Activated CD8-positive, alpha-beta memory T cell treated with anti-CD3 and anti-CD28 coated beads, Interleukin-2, amount 10 ng/mL, durations not matched to agents 7 days and 5 days (primary cell): Measurements from ENCODE around the gene C10orf62. TPM values are rescaled to one million over a fixed set of nuclear protein-coding genes. Genes with fewer than 3 reads are reported as not detected.
A peak's percentile ranks its signal among the peaks of the same experiment; 100 is the strongest.
"Not testable (repeated sequence)": the region's sequence is repeated elsewhere in the genome, so short reads cannot be mapped to it uniquely, and the experiment has no call there.

Source experiments
- ATAC-seq: fragments of 150-1000 bp; cut with Tn5 transposase; one replicate; pipeline ENCODE4 v1.10.0; 2021; ENCODE audit warnings: moderate library complexity
- CTCF ChIA-PET: fragments of 350-600 bp; sonication (Branson Sonifier 250); formaldehyde crosslinking; loops from one replicate; lab custom pipeline; 2021; ENCODE audit warnings: antibody characterized with exemption; lab: Charles Lee
- DNase-seq: peaks from one replicate; pipeline ENCODE4 v3.0.0-alpha.2; 2020
- H3K27ac Mint-ChIP-seq: one replicate; pipeline ENCODE4 v1.8.0; 2021; ENCODE audit warnings: mild to moderate bottlenecking, mixed read lengths
- H3K27me3 Mint-ChIP-seq: one replicate; pipeline ENCODE4 v1.8.0; 2021; ENCODE audit warnings: mixed read lengths
- H3K36me3 Mint-ChIP-seq: one replicate; pipeline ENCODE4 v1.8.0; 2021; ENCODE audit warnings: mild to moderate bottlenecking, mixed read lengths
- H3K4me1 Mint-ChIP-seq: one replicate; pipeline ENCODE4 v1.8.0; 2021; ENCODE audit warnings: mixed read lengths
- H3K4me3 Mint-ChIP-seq: one replicate; pipeline ENCODE4 v1.8.0; 2021; ENCODE audit warnings: mild to moderate bottlenecking, moderate library complexity, mixed read lengths
- H3K9me3 Mint-ChIP-seq: one replicate; pipeline ENCODE4 v1.8.0; 2022; ENCODE audit warnings: low read depth, mixed read lengths
- total RNA-seq, 2 experiments: library from RNA; stranded (reverse); gene quantifications; one replicate each; pipeline ENCODE4 v1.2.3, GENCODE V29; 2021

C10orf62 gene
- total RNA-seq, 2 experiments from 2014 or later, result not detected

DNA sequence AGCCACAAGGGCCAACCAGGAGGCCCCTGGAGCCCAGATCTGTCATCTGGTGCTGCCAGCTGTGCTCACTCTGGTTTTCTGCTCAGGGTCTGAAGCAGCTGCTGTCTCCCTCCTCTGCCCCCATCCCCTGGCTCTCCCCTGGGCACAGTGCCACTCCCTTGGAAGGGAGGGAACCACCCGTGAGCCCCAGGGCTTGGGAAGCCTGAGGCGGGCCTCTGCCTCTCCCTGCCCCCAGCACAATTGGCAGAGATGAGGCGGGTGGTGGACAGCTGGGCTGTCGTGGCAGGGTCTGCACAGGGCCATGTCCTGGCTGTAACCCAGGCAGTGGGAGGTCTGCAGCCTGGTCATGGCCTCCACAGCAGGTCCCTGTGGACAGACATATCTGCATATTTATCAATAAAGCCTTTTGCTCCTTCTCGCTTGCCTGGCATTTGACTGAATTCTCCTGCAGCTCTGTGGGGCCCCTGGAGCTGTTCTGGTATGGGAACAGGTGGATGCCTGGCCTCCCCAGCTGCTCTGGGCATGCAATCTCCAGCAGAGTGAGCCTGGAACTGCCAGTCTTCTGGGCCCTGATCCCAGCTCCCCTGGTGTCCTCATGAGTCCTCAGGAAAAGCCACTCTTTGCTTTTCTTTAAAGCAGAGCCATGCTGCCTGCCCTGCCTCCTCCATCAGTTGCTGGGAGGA lies 18.6 kb upstream of the C10orf62 start:
- Mint-ChIP-seq H3K36me3 (no peaks in the 10 kb centered on the region), H3K9me3 (no peaks in the 10 kb centered on the region), H3K4me1 (peaks cover 8% of the 10 kb centered on the region)

DNA sequence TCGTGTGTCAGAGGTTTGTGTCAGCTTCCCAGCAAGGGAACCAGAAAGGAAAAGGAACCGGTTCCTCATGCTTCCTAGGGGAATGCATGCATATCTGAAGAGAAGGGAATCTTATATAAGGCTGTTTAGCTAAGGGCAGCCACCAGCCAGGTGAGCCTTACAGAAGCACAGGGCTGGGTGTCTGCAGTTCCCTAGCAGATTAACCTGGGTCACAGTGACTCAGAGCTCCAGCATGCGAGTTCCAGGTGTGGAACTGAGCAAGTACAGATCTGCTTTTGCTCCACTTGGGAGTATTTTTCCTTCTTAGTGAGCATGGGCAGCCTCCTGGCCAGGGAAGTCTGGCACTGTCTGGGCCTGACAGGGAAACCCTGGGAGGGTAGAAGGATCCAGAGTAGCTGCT lies 17.9 kb upstream of the C10orf62 start:
- H3K9me3 Mint-ChIP-seq, result no peaks in the 10 kb centered on the region
- CTCF ChIA-PET, result interaction anchor here (0.7 to 5.5 kb wide), 34 partner anchors 9 to 460 kb away, joined by 3 to 55 read pairs (median 6); partner anchors contain the start of genes AVPI1, C10orf62, PI4K2A and ZFYVE27

More for the DNA sequence above, 18.6 kb upstream of the C10orf62 start:
- Mint-ChIP-seq H3K27ac (no peak overlapping the region), H3K4me3 (no peak overlapping the region), H3K27me3 (no peaks in the 10 kb centered on the region)
- ATAC-seq (no peak), DNase-seq (no peak)
- CTCF ChIA-PET, result interaction anchor here (1.4 to 5.5 kb wide), 14 partner anchors 10 to 165 kb away, joined by 4 to 55 read pairs (median 10); partner anchors contain the start of genes PI4K2A and ZFYVE27

DNA sequence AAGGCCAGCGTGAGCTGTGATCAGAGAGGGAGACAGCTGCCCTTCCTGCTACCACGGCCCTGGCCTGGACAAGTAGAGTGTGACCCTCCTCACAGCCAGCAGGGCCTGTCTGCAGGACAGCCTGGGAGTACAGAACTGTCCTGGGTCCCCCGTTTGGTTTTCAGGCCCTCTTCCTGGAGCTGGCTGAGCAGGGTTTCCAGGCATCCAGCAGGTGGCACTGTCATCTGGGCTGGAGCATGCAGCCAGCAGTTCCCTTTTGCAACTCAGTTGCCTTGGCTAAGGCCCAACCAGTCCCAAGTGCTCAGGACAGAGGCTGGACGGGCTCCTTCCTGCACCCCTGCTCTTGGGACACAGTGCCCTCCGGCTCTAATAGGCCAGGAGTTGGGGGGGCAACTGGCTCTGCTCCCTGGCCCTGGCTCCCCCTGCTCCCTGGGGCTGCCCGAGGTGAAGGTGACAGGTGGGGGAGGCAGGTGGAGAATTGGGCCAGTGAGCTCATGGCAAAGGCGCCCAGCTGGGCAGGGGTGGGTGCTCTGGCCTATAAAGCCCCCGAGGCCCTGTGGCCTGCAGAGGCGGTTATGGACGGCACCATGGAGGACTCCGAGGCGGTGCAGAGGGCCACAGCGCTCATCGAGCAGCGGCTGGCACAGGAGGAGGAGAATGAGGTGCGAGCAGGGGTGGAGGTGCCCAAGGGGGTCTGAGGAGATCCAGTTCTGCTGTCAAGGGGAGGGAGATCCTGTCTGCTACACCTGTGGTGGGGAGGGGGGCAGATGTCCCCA lies 17.1 kb upstream of the C10orf62 start, which contains the start of gene ANKRD2:
ANKRD2 (plus strand) TSS at position 566 of the 776 bp plus-strand sequence; CDS start at position 576, 10 bp downstream.
- Mint-ChIP-seq H3K9me3 (no peaks in the 10 kb centered on the region), H3K27me3 (peaks cover 3% of the 10 kb centered on the region), H3K27ac (no peak within 1 kb of the TSS), H3K4me1 (peaks cover 2% of the 10 kb centered on the region), H3K36me3 (no peaks in the 10 kb centered on the region), H3K4me3 (no peak within 1 kb of the TSS)
- CTCF ChIA-PET, result interaction anchor here (0.6 to 5.5 kb wide), 36 partner anchors 9 to 461 kb away, joined by 3 to 55 read pairs (median 5); partner anchors contain the start of genes AVPI1, C10orf62, PI4K2A and ZFYVE27
- DNase-seq, result peak; percentile 80
- ATAC-seq, result peak; percentile 90

More for the DNA sequence above, 17.9 kb upstream of the C10orf62 start:
- no peak for ATAC-seq
- Mint-ChIP-seq H3K27me3 (no peaks in the 10 kb centered on the region), H3K27ac (no peak overlapping the region), H3K36me3 (no peaks in the 10 kb centered on the region), H3K4me3 (no peak overlapping the region), H3K4me1 (peaks cover 4% of the 10 kb centered on the region)
- no peak for DNase-seq

DNA sequence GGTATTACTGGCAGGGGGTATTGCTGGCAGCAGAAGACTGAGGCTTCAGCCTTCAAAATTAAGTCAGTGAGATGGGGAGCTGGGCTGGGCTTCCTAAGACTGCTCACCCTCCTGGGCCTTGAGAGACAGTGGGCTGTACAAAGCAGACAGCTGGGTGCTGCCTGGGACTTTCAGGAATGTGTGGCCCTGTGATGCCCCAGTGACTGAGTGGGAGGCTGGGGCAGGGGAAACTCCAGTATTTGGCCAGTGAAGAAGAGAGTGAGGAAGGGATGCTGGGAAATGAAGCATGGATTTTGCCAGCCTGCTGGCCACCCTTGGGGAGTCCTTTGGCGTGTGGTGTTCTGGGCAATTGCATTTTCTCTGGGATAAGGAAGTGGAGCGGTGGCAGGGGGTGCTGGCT lies 16.5 kb upstream of the C10orf62 start:
- H3K36me3 Mint-ChIP-seq, result no peaks in the 10 kb centered on the region
- peaks cover 2% of the 10 kb centered on the region for H3K4me1 Mint-ChIP-seq
- no peak for DNase-seq
- no peak for ATAC-seq
- H3K27ac Mint-ChIP-seq, result no peak overlapping the region
- peaks cover 8% of the 10 kb centered on the region for H3K27me3 Mint-ChIP-seq
- CTCF ChIA-PET, result interaction anchor here (0.6 to 5.5 kb wide), 17 partner anchors 8 to 160 kb away, joined by 3 to 55 read pairs (median 7); partner anchors contain the start of gene AVPI1
- H3K4me3 Mint-ChIP-seq, result no peak overlapping the region
- H3K9me3 Mint-ChIP-seq, result no peaks in the 10 kb centered on the region

DNA sequence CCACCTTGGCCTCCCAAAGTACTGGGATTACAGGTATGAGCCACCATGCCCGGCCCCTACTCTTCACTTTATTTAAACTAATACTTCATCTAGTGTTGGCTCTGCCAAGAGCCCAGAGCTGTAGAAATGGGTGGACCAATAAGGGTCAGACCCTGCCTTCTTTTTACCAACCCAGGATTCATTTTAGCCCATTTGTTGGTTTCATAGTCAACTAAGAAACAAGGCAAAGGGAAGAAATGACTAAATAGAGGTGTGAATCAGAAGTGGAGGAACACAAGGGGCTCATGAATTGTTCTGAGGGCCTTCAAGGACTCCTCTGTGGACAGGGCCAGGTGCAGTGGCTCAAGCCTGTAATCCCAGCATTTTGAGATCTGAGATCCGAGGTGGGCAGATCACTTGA lies 15.8 kb upstream of the C10orf62 start:
- CTCF ChIA-PET, result interaction anchor here (0.8 to 5.5 kb wide), 7 partner anchors 7 to 40 kb away, joined by 3 to 55 read pairs (median 4); no protein-coding TSS in a partner anchor
- H3K9me3 Mint-ChIP-seq, result no peaks in the 10 kb centered on the region
- H3K4me3 Mint-ChIP-seq, result no peak overlapping the region
- H3K4me1 Mint-ChIP-seq, result peaks cover 2% of the 10 kb centered on the region
- H3K27me3 Mint-ChIP-seq, result peaks cover 15% of the 10 kb centered on the region
- ATAC-seq (no peak), DNase-seq (no peak)
- H3K27ac Mint-ChIP-seq, result no peak overlapping the region
- H3K36me3 Mint-ChIP-seq, result no peaks in the 10 kb centered on the region

DNA sequence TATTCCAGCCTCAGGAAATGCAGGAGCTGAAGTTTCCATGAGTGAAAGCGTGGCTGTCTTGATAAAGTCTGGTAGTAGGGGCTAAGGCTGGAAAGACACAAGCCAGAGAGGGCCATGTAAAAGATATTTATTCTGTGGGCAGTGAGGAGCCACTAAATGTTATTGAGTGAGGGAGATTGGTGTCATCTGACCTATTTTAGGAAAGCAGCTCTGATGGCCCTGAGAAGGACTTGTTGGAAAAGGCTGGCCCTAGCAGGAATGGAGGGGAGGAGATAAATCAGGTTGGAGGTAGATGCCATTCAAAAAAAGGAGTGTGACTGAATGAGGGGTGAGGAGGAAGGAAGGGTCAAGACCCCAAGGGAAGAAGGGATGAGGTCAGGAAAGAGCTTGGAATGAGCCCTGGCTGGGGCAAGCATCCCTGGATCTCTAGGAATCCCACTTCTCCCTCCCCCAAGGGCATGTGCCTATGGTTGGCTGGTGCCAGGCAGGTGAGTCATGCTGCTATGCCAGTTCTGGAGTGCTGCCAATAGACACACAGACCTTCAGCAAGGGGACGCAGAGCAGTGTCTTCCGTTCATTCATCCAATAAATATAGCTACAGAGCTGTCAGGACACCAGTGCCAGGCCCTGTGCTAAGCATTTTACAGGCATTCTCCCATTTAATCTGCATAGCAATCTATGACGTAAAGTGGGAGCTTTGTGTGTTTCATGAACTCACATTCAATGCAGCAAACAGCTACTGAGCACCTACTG lies 15.0 kb upstream of the C10orf62 start:
- Mint-ChIP-seq H3K4me3 (no peak overlapping the region), H3K27ac (no peak overlapping the region), H3K9me3 (no peaks in the 10 kb centered on the region), H3K27me3 (peaks cover 17% of the 10 kb centered on the region), H3K4me1 (peaks cover 2% of the 10 kb centered on the region), H3K36me3 (no peaks in the 10 kb centered on the region)
- CTCF ChIA-PET, result interaction anchor here (1.1 to 5.5 kb wide), 6 partner anchors 11 to 39 kb away, joined by 3 to 55 read pairs (median 4); no protein-coding TSS in a partner anchor
- ATAC-seq (no peak), DNase-seq (no peak)

DNA sequence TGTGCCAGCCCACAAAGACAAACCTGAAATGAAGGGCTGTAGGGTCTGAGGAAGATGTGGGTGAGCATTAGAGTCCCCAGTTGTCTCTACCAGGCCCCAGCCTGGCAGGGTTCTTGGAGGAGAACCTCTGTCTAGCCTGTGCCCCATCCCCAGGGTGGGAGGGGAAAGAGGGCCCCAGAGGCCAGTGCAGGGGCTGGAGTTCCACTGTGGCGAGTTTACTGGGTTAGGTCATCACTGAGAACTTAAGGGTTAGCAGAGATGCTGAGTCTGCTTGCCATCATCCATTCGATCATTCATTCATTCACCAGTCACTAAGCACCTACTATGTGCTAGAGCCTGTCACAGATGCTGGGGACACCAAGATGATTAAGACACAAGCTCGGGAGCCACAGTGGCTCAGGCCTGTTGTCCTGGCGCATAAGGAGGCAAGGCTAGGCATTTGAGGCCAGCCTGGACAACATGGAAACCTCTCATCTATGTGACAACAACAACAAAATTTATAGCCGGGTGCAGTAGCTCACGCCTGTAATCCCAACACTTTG lies 14.3 kb upstream of the C10orf62 start:
- no peak for ATAC-seq
- CTCF ChIA-PET, result interaction anchor here (0.8 to 1.6 kb wide), 6 partner anchors 10 to 41 kb away, joined by 3 to 4 read pairs (median 4); no protein-coding TSS in a partner anchor
- H3K9me3 Mint-ChIP-seq, result no peaks in the 10 kb centered on the region
- peaks cover 20% of the 10 kb centered on the region for H3K27me3 Mint-ChIP-seq
- no peaks in the 10 kb centered on the region for H3K36me3 Mint-ChIP-seq
- no peak overlapping the region for H3K4me3 Mint-ChIP-seq
- DNase-seq, result no peak
- H3K4me1 Mint-ChIP-seq, result peaks cover 4% of the 10 kb centered on the region
- H3K27ac Mint-ChIP-seq, result no peak overlapping the region

DNA sequence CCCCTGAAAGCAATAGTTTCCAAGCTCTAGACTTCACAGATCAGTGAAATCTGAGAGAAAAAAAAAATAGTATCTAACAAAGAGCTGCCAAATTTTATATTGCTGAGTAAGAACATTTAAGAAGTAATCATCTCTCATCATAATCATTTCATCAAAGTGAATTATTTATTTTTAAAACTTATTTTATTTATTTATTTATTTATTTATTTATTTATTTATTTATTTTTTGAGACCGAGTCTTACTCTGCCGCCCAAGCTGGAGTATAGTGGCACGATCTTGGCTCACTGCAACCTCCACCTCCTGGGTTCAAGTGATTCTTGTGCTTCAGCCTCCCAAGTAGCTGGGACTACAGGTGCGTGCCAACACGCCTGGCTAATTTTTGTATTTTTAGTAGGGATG lies 13.0 kb upstream of the C10orf62 start:
- not testable (repeated sequence) for H3K9me3 Mint-ChIP-seq, H3K36me3 Mint-ChIP-seq, H3K27ac Mint-ChIP-seq, ATAC-seq, H3K4me3 Mint-ChIP-seq, DNase-seq, H3K4me1 Mint-ChIP-seq
- peaks cover 20% of the 10 kb centered on the region for H3K27me3 Mint-ChIP-seq
- CTCF ChIA-PET, result interaction anchor here (1.0 to 1.6 kb wide), 2 partner anchors 15 to 42 kb away, joined by 3 read pairs; no protein-coding TSS in a partner anchor

DNA sequence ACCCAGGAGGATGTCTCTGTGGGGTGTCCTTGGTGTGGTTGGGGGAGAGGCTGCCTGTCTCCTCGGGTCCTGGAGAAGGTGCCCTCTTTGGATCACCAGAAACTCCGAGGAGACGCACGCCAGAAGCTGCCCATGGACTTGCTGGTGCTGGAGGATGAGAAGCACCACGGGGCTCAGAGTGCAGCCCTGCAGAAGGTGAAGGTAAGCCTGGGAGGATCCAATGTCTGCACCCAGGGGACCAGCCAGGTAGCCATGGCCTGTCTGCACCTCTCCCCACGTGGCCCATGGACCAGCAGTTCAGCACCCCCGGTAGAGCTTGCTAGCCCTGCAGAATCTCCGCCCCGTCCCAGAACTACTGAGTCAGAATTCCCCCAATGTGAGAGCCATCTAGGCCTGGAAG lies 11.8 kb upstream of the C10orf62 start:
- H3K27me3 Mint-ChIP-seq, result peaks cover 20% of the 10 kb centered on the region
- H3K4me3 Mint-ChIP-seq, result no peak overlapping the region
- H3K27ac Mint-ChIP-seq, result no peak overlapping the region
- ATAC-seq (no peak), DNase-seq (no peak)
- no peaks in the 10 kb centered on the region for H3K9me3 Mint-ChIP-seq
- H3K36me3 Mint-ChIP-seq, result no peaks in the 10 kb centered on the region
- CTCF ChIA-PET, result no interaction called here
- peaks cover 4% of the 10 kb centered on the region for H3K4me1 Mint-ChIP-seq

DNA sequence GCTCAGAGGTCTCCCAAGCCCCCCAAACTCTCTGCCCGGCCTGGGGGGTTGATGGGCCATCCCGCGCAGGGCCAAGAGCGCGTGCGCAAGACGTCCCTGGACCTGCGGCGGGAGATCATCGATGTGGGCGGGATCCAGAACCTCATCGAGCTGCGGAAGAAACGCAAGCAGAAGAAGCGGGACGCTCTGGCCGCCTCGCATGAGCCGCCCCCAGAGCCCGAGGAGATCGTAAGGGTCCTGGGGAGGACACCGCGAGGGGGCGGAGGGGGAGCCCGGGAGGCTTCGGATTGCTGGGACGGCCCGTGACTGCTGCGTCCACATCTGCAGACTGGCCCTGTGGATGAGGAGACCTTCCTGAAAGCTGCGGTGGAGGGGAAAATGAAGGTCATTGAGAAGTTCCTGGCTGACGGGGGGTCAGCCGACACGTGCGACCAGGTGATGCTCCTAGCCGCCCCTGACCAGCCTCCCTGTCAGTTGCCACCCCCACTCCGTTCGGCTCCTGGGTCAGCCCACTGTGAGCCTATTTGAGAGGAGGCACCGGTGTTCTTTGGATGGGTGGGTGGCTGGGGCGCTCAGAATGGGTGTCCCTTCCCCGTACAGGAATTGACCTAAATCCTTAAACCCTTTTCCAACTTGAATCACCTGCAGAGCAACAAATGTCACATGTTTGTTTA lies 11.2 kb upstream of the C10orf62 start:
- Mint-ChIP-seq H3K4me1 (peaks cover 2% of the 10 kb centered on the region), H3K9me3 (no peaks in the 10 kb centered on the region), H3K27ac (no peak overlapping the region), H3K36me3 (no peaks in the 10 kb centered on the region), H3K27me3 (peaks cover 20% of the 10 kb centered on the region), H3K4me3 (no peak overlapping the region)
- peak; percentile 27 for ATAC-seq
- DNase-seq, result no peak
- CTCF ChIA-PET, result no interaction called here

DNA sequence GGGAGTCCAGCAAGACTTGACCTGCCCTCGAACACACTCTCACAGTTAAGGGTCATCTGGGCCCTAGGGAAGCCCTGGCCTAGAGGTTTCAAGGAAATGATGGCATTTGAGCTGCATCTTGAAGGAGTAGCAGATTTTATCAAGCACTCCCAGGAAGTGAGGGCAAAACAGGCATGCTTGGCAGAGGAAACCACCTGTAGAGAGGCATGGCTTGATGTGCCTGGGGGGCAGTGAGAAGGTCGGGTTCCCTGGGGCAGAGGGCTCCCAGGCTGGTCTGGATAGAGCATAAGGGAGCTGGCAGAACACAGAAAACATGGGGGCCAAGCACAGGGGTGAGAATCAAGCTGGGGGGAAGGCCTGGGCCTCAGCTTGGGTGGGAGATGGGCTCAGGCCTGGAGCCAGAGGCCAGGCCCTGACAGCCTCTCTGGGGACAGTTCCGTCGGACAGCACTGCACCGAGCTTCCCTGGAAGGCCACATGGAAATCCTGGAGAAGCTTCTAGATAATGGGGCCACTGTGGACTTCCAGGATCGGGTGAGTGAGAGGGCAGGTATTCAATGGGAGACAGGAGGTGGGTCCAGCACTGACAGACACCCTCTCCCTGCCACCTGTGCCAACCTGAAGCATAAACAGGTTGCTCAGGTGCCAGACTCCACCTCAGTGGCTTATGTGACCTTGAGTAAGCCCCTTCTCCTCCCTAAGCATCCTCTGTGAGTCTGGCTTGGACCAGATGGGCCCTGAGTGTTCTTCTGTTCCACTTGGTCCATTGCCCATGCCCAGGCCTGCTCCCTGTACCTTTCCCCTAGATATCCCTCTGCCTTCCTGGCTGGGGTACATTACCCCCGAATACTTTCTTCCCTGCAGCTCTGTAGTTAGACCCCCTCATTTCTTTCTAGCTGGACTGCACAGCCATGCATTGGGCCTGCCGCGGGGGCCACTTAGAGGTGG lies 8.8 kb upstream of the C10orf62 start:
- Mint-ChIP-seq H3K9me3 (no peaks in the 10 kb centered on the region), H3K4me3 (no peak overlapping the region), H3K27ac (no peak overlapping the region), H3K4me1 (peaks cover 2% of the 10 kb centered on the region), H3K27me3 (peaks cover 20% of the 10 kb centered on the region), H3K36me3 (no peaks in the 10 kb centered on the region)
- CTCF ChIA-PET, result interaction anchor here (2.4 kb wide), 1 partner anchor 9 kb away, joined by 21 read pairs; the partner anchor contains the start of gene ANKRD2
- DNase-seq (no peak), ATAC-seq (no peak)
